ENCODE results near the gene MCOLN1. TPM values are rescaled to one million over a fixed set of nuclear protein-coding genes. Genes with fewer than 3 reads are reported as not detected.

The MCOLN1 gene
- total RNA-seq, 2 donors from 2014 or later: 9.5 to 11.8 TPM

- H3K9me3 Mint-ChIP-seq: peaks cover 0 to 2% of the 10 kb centered on the region in 2 donors
- H3K4me1 Mint-ChIP-seq (ENCODE audit: low read depth): peaks cover 40% of the 10 kb centered on the region
- H3K27ac Mint-ChIP-seq: peak within 1 kb of the TSS; percentile 94
- peak; percentile 91 to 97 for DNase-seq
- no peaks in the 10 kb centered on the region for H3K36me3 Mint-ChIP-seq (ENCODE audit: insufficient read depth in 2 of 2)
- peak; percentile 80 to 83 for ATAC-seq (replicated peaks in 1 of 2)
- no peaks in the 10 kb centered on the region for H3K27me3 Mint-ChIP-seq (ENCODE audit: low read depth)
- H3K4me3 Mint-ChIP-seq: peak within 1 kb of the TSS; percentile 77 to 93
Observed at GRCh38 chr19:7488736-7489353, 33.6 kb upstream of the MCOLN1 start, which contains the start of gene PEX11G. TSS of gene PEX11G (minus strand) at chr19:7489035. CDS start at chr19:7489010, 25 bp downstream.

- ATAC-seq (replicated peaks in 1 of 2) (no peak), DNase-seq (no peak)
- Mint-ChIP-seq H3K27me3 (ENCODE audit: low read depth) (no peaks in the 10 kb centered on the region), H3K36me3 (ENCODE audit: insufficient read depth in 2 of 2) (no peaks in the 10 kb centered on the region), H3K4me3 (peak overlapping the region; percentile 77 to 93), H3K9me3 (peaks cover 0 to 2% of the 10 kb centered on the region in 2 donors), H3K27ac (peak overlapping the region; percentile 94), H3K4me1 (ENCODE audit: low read depth) (peaks cover 40% of the 10 kb centered on the region)
Observed at GRCh38 chr19:7489609-7490044, 32.8 kb upstream of the MCOLN1 start.

GRCh38 chr19:7492142-7492541, 30.3 kb upstream of the MCOLN1 start:
- Mint-ChIP-seq H3K4me1 (ENCODE audit: low read depth) (peaks cover 40% of the 10 kb centered on the region), H3K27me3 (ENCODE audit: low read depth) (peaks cover 7% of the 10 kb centered on the region), H3K36me3 (ENCODE audit: insufficient read depth in 2 of 2) (no peaks in the 10 kb centered on the region), H3K27ac (peak overlapping the region; percentile 27), H3K9me3 (peaks cover 0 to 2% of the 10 kb centered on the region in 2 donors), H3K4me3 (peak overlapping the region in 1 of 2 donors; percentile 7)
- DNase-seq: peak; percentile 73 to 78
- ATAC-seq (replicated peaks in 1 of 2): peak; percentile 80 to 82

- no peaks in the 10 kb centered on the region for H3K36me3 Mint-ChIP-seq (ENCODE audit: insufficient read depth in 2 of 2)
- H3K27me3 Mint-ChIP-seq (ENCODE audit: low read depth): peaks cover 7% of the 10 kb centered on the region
- peak overlapping the region; percentile 17 to 28 for H3K4me3 Mint-ChIP-seq
- H3K4me1 Mint-ChIP-seq (ENCODE audit: low read depth): peaks cover 40% of the 10 kb centered on the region
- no peak overlapping the region for H3K27ac Mint-ChIP-seq
- no peak for DNase-seq
- H3K9me3 Mint-ChIP-seq: peaks cover 0 to 2% of the 10 kb centered on the region in 2 donors
- ATAC-seq (replicated peaks in 1 of 2): no peak
Observed at GRCh38 chr19:7492558-7492957, 29.9 kb upstream of the MCOLN1 start.

- Mint-ChIP-seq H3K9me3 (peaks cover 0 to 2% of the 10 kb centered on the region in 2 donors), H3K4me1 (ENCODE audit: low read depth) (peaks cover 34% of the 10 kb centered on the region), H3K36me3 (ENCODE audit: insufficient read depth in 2 of 2) (no peaks in the 10 kb centered on the region), H3K27me3 (ENCODE audit: low read depth) (peaks cover 20% of the 10 kb centered on the region), H3K27ac (no peak overlapping the region), H3K4me3 (no peak overlapping the region)
- no peak for DNase-seq
- no peak for ATAC-seq (replicated peaks in 1 of 2)
Observed at GRCh38 chr19:7494416-7495098, 27.9 kb upstream of the MCOLN1 start.

GRCh38 chr19:7497292-7497691, 25.1 kb upstream of the MCOLN1 start:
- ATAC-seq (replicated peaks in 1 of 2): peak in 1 of 2 donors; percentile 26
- H3K36me3 Mint-ChIP-seq (ENCODE audit: insufficient read depth in 2 of 2): peaks cover 0 to 2% of the 10 kb centered on the region in 2 donors
- no peak overlapping the region for H3K27ac Mint-ChIP-seq
- H3K4me3 Mint-ChIP-seq: no peak overlapping the region
- H3K4me1 Mint-ChIP-seq (ENCODE audit: low read depth): peaks cover 13% of the 10 kb centered on the region
- H3K9me3 Mint-ChIP-seq: no peaks in the 10 kb centered on the region
- no peak for DNase-seq
- peaks cover 30% of the 10 kb centered on the region for H3K27me3 Mint-ChIP-seq (ENCODE audit: low read depth)

GRCh38 chr19:7500811-7501450, 21.5 kb upstream of the MCOLN1 start:
- peaks cover 0 to 2% of the 10 kb centered on the region in 2 donors for H3K36me3 Mint-ChIP-seq (ENCODE audit: insufficient read depth in 2 of 2)
- peak; percentile 64 to 69 for DNase-seq
- no peak overlapping the region for H3K27ac Mint-ChIP-seq
- H3K9me3 Mint-ChIP-seq: no peaks in the 10 kb centered on the region
- H3K4me1 Mint-ChIP-seq (ENCODE audit: low read depth): peaks cover 5% of the 10 kb centered on the region
- H3K27me3 Mint-ChIP-seq (ENCODE audit: low read depth): peaks cover 36% of the 10 kb centered on the region
- peak overlapping the region; percentile 74 to 76 for H3K4me3 Mint-ChIP-seq
- peak; percentile 70 for ATAC-seq (replicated peaks in 1 of 2)

GRCh38 chr19:7502552-7502951, 19.9 kb upstream of the MCOLN1 start:
- Mint-ChIP-seq H3K27me3 (ENCODE audit: low read depth) (peaks cover 46% of the 10 kb centered on the region), H3K4me1 (ENCODE audit: low read depth) (peaks cover 14% of the 10 kb centered on the region), H3K27ac (no peak overlapping the region), H3K4me3 (no peak overlapping the region), H3K36me3 (ENCODE audit: insufficient read depth in 2 of 2) (peaks cover 0 to 2% of the 10 kb centered on the region in 2 donors), H3K9me3 (no peaks in the 10 kb centered on the region)
- ATAC-seq (replicated peaks in 1 of 2) (no peak), DNase-seq (no peak)

- Mint-ChIP-seq H3K9me3 (no peaks in the 10 kb centered on the region), H3K36me3 (ENCODE audit: insufficient read depth in 2 of 2) (peaks cover 0 to 2% of the 10 kb centered on the region in 2 donors), H3K4me1 (ENCODE audit: low read depth) (peaks cover 14% of the 10 kb centered on the region), H3K4me3 (peak overlapping the region in 1 of 2 donors; percentile 45), H3K27me3 (ENCODE audit: low read depth) (peaks cover 32% of the 10 kb centered on the region), H3K27ac (no peak overlapping the region)
- DNase-seq (no peak), ATAC-seq (replicated peaks in 1 of 2) (no peak)
Observed at GRCh38 chr19:7504684-7505083, 17.7 kb upstream of the MCOLN1 start.

- ATAC-seq (replicated peaks in 1 of 2): no peak
- Mint-ChIP-seq H3K36me3 (ENCODE audit: insufficient read depth in 2 of 2) (peaks cover 0 to 2% of the 10 kb centered on the region in 2 donors), H3K9me3 (no peaks in the 10 kb centered on the region)
Observed at GRCh38 chr19:7505288-7505681, 17.1 kb upstream of the MCOLN1 start.

GRCh38 chr19:7505682-7506384, 16.6 kb upstream of the MCOLN1 start:
- peaks cover 32% of the 10 kb centered on the region for H3K27me3 Mint-ChIP-seq (ENCODE audit: low read depth)
- no peak overlapping the region for H3K27ac Mint-ChIP-seq
- peak overlapping the region; percentile 45 to 62 for H3K4me3 Mint-ChIP-seq
- H3K4me1 Mint-ChIP-seq (ENCODE audit: low read depth): peaks cover 14% of the 10 kb centered on the region
- H3K36me3 Mint-ChIP-seq (ENCODE audit: insufficient read depth in 2 of 2): peaks cover 0 to 2% of the 10 kb centered on the region in 2 donors
- no peaks in the 10 kb centered on the region for H3K9me3 Mint-ChIP-seq
- ATAC-seq (replicated peaks in 1 of 2): peak; percentile 50 to 59
- peak; percentile 46 to 51 for DNase-seq

More at GRCh38 chr19:7505288-7505681, 17.1 kb upstream of the MCOLN1 start:
- DNase-seq: no peak
- H3K27me3 Mint-ChIP-seq (ENCODE audit: low read depth): peaks cover 32% of the 10 kb centered on the region
- H3K4me3 Mint-ChIP-seq: peak overlapping the region; percentile 45 to 62
- no peak overlapping the region for H3K27ac Mint-ChIP-seq
- peaks cover 14% of the 10 kb centered on the region for H3K4me1 Mint-ChIP-seq (ENCODE audit: low read depth)

GRCh38 chr19:7506385-7507328, 15.8 kb upstream of the MCOLN1 start:
- DNase-seq (peak; percentile 75 to 77), ATAC-seq (replicated peaks in 1 of 2) (peak; percentile 84 to 88)
- Mint-ChIP-seq H3K36me3 (ENCODE audit: insufficient read depth in 2 of 2) (peaks cover 0 to under 1% of the 10 kb centered on the region in 2 donors), H3K4me3 (peak overlapping the region; percentile 53 to 61), H3K4me1 (ENCODE audit: low read depth) (peaks cover 14% of the 10 kb centered on the region), H3K9me3 (no peaks in the 10 kb centered on the region), H3K27me3 (ENCODE audit: low read depth) (peaks cover 27% of the 10 kb centered on the region), H3K27ac (no peak overlapping the region)
